Epidermal melanocyte (primary cell): ENCODE data around the gene FOLR3.
"Not testable (repeated sequence)": the region's sequence is repeated elsewhere in the genome, so short reads cannot be mapped to it uniquely, and the experiment has no call there.

Experiments
- DNase-seq: peaks from one replicate; pipeline ENCODE4 v3.0.0; 2011; ENCODE audit warnings: low spot score; ENCODE audit not compliant: insufficient read length

FOLR3 gene

GRCh38 chr11:72162891-72163492, 27.5 kb downstream of the FOLR3 start:
- no peak for DNase-seq

GRCh38 chr11:72164187-72164586, 28.7 kb downstream of the FOLR3 start:
- DNase-seq, result not testable (repeated sequence)

- DNase-seq, result not testable (repeated sequence)
Measured at GRCh38 chr11:72169046-72169555, 33.6 kb downstream of the FOLR3 start.

GRCh38 chr11:72169754-72170153, 34.2 kb downstream of the FOLR3 start:
- not testable (repeated sequence) for DNase-seq

- DNase-seq, result not testable (repeated sequence)
Measured at GRCh38 chr11:72172043-72172442, 36.5 kb downstream of the FOLR3 start.

- DNase-seq, result no peak
Measured at GRCh38 chr11:72173291-72173690, 37.8 kb downstream of the FOLR3 start.

GRCh38 chr11:72174302-72175070, 39.0 kb downstream of the FOLR3 start:
- no peak for DNase-seq

GRCh38 chr11:72177656-72178055, 42.1 kb downstream of the FOLR3 start:
- DNase-seq, result no peak

- DNase-seq, result no peak
Measured at GRCh38 chr11:72179049-72179803, 43.7 kb downstream of the FOLR3 start.

- DNase-seq, result no peak
Measured at GRCh38 chr11:72179804-72180396, 44.4 kb downstream of the FOLR3 start.

- DNase-seq, result not testable (repeated sequence)
Measured at GRCh38 chr11:72180892-72181552, 45.5 kb downstream of the FOLR3 start.

GRCh38 chr11:72181553-72181958, 46.0 kb downstream of the FOLR3 start:
- not testable (repeated sequence) for DNase-seq

GRCh38 chr11:72188267-72188666, 52.7 kb downstream of the FOLR3 start:
- no peak for DNase-seq
